ENCODE results near the gene ADGRA3.

DNA sequence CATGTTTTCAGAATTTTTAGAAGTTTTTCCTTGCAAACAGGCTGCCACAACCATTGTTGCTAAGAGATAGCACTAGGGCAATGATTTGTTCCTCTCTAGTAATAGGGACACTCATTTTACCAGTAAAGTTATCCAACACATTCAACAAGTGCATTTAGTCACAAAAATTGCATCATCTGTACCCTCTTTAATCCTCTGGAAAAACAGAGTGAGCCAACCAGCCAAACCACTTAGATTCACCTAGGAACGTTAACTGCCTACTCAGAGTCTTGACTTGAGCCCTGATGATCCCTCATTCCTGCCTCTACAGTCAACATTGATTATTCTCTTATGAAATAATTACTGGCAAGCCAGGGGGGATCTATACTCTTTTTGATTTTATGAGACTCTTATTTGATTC is 17.0 kb upstream of the ADGRA3 start:
- TF ChIP-seq, protein P1, sequence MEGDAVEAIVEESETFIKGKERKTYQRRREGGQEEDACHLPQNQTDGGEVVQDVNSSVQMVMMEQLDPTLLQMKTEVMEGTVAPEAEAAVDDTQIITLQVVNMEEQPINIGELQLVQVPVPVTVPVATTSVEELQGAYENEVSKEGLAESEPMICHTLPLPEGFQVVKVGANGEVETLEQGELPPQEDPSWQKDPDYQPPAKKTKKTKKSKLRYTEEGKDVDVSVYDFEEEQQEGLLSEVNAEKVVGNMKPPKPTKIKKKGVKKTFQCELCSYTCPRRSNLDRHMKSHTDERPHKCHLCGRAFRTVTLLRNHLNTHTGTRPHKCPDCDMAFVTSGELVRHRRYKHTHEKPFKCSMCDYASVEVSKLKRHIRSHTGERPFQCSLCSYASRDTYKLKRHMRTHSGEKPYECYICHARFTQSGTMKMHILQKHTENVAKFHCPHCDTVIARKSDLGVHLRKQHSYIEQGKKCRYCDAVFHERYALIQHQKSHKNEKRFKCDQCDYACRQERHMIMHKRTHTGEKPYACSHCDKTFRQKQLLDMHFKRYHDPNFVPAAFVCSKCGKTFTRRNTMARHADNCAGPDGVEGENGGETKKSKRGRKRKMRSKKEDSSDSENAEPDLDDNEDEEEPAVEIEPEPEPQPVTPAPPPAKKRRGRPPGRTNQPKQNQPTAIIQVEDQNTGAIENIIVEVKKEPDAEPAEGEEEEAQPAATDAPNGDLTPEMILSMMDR (IDR thresholded peaks at IDR 0.05), result no peak
- no peak for TF ChIP-seq POLR2A (IDR thresholded peaks at IDR 0.05)

Measured in heart left ventricle (tissue), 13 donors.